GM19099 (cell line): Measurements from ENCODE around the gene MED17.

Source experiments
- POLR2A ChIP-seq: IDR thresholded peaks from 3 replicates; pipeline ENCODE4 v1.6.1; 2011; ENCODE audit warnings: low read depth; ENCODE audit not compliant: insufficient read length; ENCODE audit errors: extremely low read depth

The MED17 gene

DNA sequence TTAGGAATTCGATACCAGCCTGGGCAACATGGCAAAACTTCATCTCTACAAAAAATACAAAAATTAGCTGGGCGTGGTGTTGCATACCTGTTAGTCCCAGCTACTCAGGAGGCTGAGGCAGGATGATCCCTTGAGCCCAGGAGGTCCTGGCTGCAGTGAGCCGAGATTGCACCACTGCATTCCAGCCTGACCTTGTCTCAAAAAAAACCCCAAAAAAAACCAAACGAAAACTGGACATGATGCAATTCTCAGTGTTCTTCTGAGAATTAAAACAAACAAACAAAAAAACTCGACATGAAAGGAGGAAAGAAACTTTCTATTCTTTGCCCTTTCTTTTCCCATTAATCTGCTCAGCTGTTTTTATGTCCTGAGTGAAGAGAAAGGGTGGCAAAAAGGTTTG is 7.4 kb downstream of the MED17 start:
- no peak for TF ChIP-seq POLR2A

DNA sequence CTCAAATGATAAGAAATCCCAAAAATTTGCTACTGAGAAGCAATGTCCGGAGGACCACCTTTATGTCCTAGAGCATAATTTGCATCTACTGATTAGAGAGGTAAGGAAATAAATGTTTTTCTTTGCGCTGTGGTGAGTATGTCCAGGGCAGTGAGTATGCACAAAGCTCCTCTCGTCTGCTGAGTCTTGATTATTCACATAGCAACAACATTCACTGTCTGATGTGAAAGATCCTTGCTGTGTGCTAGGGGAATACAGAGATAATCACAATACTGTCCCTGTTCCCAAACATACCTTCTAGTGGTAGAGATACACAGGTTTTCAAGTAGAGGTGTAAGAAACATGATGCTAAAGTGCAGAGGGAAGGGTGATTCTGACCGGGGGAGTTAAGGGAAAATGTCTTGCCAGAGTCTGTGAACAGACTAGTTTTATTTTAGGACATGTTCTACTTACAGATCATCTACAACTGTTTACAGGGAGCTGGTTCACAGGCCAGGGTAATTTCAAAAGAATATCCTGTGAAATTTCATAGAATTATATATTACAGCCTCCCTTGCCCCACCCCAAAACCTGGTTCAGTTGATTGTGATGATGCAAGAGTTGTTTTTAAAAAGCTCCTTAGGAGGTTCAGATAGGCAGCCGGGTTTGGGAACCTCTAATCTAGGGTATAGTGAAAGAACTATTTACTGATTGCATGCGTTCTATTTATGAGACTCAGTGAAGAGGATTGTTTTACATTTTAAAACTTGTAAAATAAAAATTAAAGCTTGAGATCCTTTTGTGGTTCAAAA is 12.6 kb downstream of the MED17 start:
- no peak for TF ChIP-seq POLR2A

DNA sequence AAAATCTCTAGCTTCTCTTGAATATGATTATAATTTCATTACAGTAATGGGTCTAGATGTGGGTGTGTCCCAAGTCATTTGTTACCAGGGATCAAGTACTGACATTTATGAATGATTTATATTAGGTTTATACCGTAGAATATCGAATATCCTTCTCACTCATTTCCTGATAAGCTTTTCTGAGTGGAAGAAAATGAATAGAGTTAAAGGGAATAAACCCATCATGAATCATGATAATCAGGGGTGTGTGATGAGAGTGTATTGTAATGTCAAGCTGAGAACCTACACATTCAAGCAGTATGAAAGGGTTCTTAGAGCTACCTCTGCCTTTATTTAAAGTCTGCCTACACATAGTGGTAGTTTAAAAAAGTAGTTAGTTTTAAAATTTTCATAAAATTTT is 17.3 kb downstream of the MED17 start:
- TF ChIP-seq POLR2A: no peak

DNA sequence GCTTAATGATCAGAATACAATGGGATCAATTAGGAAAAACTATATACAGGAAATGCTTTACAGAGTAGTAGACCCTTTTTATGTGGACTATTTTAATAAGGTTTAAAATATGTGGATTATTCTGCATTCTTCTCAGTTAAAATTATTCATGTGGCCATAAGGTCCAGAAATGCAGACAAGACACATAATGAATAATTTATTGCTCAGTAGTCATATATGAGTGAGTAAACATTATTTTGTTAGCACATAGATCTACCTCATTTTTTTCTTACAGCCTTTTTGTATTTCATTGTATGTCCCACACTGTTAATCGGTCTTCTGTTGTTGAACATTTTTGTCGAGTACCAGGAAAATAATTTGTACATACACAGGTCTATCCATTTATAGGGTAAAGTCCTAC is 20.8 kb downstream of the MED17 start:
- no peak for TF ChIP-seq POLR2A

DNA sequence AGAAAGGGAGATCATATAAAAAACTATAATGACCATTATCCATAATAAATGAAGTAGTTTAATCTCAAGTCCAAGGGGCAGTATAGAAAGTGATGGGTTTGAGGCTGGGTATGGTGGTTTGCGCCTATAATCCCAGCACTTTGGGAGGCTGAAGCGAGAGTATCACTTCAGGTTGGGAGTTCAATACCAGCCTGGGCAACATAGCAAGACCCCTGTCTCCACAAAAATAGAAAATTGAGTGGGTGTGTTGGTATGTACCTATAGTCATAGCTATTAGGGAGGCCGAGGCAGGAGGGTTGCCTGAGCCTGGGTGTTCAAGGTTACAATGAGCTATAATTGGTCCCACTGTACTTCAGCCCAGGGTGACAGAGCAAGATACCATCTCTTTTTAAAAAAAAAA is 23.9 kb downstream of the MED17 start:
- TF ChIP-seq POLR2A: no peak

DNA sequence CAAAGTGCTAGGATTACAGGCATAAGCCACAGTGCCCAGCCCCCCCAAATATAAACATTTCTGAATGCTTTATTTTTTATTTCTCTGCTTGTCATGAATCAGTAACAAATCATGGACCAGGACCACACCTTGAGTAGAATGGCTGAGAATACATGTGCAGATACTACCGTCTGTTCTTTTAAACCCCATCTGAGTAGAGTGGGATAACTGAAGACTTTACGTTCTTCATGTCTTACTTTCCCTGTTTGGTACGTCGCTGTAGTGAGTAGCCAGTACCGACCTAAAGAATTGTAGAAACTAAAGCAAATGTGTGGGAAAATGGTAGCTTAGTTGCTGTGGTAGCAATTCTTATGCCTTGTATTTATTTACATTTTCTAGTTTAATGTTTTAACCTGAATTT is 29.9 kb downstream of the MED17 start:
- no peak for TF ChIP-seq POLR2A

DNA sequence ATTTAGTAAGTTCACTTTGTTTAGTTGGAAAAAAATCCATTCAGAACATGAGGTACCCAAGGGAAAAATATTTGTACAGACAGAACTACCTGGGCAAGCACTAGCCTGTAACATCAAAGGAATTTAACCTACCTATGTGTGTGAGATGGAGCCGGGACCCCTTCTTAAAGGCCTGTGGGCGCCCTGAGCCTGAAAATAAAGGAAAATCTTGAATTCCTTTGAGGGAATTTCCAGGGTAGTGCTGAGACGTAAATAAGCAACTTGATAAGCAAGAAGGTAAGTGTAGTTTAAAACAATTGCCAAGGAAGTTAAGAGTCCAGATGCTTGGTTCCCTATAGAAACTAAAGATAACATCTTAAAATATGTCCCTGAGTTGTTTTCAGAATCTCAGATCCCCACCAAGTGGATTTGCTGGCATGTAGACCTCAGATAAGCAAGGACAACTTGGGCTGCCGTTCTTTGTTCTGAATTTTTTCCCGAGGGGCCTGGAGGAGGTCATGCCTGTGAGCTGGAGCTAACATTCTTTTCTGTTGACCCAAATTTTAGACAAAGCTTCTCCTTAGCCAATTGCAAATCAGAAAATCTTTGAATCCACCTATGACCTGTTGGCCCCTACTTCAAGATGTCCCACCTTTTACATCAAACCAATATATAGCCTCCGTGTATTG is 31.0 kb downstream of the MED17 start:
- TF ChIP-seq POLR2A: no peak

DNA sequence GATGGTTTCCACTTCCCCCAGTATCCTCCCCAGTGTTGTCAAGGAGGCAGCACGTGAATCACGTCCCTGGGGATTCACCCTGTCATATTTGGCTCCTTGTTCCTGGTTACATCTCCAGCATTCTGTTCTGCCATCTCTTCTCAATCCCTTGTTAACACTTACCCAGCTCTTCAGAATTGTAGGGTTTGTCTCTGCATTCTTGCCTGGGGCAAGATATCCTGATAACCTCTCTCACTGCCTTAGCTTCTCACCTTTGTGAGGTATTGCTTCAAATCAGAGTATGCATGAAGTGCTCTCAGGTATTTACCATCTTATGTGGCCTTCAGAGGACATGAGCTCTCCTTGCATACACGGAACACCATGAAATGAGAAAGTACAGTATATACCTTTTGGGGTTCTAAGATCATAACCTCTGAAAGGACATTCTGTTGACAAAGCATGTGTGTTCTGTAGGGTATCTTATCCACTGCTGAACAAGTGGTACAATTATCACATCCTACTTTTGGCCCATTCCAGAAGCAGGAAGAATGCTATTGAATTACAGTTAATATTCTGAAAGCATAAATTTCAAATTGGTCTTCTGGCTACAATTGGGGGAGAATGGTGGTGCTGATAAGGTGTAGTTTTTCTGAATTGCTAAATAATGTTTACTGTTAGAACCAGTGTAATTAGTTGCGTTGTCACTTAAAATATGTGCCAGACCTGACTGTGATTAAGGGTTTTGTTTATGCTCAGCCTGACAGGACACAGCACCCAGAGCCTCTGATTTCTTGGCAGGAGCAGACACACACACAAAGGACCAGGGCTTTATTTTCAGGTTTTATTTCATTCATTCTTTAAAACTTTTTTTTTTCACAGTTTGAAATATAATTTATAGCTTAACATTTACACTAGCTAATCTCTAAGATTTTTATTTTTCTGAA is 33.6 kb downstream of the MED17 start:
- no peak for TF ChIP-seq POLR2A

DNA sequence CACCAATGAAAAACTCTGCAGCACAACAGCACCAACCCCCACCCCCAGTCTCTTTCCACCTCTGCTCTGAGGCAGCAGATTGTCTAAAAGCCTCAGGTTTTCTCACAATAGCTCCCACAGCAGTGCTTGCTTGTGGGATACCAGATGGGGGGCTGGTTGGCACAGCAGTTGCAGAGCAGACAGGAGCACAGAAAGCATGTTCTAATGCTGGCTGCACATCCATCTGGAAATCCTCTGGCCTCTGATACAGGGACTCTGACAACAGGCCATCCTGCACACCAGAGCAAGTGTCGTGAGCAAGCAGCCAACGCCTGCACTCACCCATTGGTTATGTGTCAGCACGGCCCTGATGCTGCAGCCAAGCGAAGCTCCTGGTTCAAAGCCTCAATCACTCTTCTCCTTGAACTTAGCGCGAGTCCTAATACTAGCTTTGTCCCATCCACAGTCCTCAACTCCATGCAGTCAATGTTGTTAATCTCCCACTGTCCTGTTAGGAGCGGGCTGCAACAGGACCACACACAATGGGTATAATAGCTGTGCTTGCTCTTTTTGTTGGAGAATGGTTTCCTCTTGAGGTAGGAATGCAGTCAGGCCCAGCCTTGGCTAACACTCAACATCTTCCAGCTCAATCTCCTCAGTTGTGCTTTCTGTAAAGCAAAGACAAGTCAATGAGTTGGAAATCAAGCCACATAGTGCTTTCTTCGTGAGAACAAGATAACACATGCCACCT is 36.0 kb downstream of the MED17 start:
- no peak for TF ChIP-seq POLR2A

DNA sequence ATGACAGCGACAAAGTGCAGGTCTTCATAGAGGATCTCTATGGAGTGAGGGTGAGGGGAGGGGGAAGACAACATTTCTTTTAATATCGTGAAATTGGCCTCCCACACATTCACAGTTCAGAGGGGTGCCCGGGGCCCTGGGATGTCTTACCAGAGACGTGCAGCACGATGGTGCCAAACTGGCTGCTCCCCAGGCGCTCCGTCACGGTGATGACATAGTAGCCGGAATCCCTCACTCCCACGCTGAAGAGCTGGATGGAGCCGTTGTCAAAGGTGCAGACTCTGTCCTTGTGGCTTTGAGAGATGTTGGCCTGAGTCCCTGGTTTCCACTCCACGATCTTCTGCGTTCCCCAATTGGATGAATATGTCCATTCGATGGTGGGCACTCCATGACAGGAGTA is 36.8 kb downstream of the MED17 start:
- TF ChIP-seq POLR2A: no peak

DNA sequence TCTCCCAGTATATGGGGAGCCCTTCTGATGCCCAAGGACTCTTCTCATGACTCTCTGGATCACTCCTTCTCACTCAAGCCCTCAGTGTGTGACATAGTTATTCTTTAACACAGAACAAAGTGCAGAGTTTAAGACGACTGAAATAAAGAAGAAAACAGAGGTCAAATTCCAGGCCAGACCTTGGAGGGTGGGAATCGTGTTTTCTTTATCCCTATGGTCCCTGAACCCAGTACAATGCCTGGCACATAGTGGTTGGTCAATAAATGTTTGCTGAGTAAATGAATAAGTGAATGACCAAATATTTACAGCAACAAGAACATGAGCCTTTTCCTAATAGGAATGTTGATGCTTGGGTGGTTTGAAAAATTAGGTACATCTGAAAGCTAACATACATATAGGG is 37.5 kb downstream of the MED17 start:
- TF ChIP-seq POLR2A: no peak

DNA sequence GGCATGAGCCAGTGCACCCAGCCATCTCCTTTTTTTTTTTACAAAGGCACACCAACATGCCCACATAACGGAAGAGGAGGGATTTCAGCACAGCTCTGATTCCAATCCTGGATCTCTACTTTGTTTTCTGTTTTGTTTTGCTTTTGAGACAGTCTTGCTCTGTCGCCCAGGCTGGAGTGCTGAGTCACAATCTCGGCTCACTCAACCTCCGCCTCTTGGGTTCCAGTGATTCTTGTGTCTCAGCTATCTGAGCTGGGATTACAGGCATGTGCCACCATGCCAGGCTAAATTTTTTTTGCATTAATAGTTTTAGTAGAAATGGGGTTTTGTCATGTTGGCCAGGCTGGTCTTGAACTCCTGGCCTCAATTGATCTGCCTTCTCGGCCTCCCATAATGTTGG is 38.3 kb downstream of the MED17 start:
- TF ChIP-seq POLR2A: no peak

DNA sequence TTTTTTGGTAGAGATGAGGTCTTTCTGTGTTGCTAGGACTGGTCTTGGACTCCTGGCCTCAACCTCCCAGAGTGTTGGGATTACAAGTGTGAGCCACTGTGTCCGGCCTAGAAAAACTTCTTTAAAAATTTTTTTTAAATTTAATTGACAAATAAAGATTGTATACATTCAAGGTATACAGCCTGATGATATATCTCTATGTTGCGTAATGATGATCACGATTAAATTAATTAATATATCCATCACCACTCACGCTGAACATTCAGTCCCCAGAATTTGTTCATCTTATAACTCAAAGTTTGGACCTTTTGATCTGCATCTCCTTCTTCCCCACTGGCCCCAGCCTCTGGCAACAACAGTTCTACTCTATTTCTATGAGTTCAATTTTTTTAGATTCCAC is 39.1 kb downstream of the MED17 start:
- no peak for TF ChIP-seq POLR2A

DNA sequence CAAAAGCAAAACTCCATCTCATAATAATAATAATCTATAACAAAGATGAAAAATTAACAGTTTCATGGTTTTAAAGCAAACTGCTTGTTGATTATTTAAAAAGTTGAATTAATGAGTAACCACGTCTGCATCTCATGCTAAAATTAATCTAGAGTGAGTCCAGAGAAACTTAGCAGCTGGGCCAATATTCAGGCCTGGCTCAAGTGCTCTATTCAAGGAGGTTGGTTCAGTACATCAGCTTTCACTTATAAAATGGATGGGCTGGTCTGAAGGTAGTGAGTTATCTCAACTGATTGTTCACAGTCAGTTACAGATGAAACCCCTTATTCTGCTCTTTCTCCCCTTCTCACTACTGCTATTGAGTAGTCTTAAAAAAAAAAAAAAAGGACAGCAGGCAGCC is 43.3 kb downstream of the MED17 start:
- TF ChIP-seq POLR2A: no peak

DNA sequence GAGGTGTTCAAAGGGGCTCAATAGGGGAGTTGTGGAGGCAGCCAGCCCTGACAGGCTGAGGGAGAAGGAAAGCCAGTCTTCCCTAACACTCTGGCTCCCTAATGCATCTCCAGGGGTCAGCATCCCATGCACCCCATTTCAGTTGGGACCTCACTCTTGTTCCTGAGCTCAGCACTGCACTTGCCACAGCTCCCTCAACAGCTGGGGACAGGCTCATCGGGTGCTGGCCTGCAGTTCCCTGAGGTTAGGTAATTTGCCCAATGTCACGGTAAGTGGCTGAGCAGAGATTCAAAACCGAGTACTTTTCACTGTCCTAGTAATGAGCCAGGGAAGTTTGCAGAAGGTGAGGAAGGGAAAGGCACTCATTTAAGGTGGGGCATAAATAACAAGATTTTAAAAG is 45.5 kb downstream of the MED17 start:
- TF ChIP-seq POLR2A: no peak
